Activated T-helper 1 cell treated with Interleukin-2 at 50 U/mL for 16 hours (primary cell): ENCODE data around the gene MAPK8IP1.
A peak's percentile ranks its signal among the peaks of the same experiment; 100 is the strongest.

Source experiments
- DNase-seq: peaks from one replicate; pipeline ENCODE4 v3.0.0-alpha.2; 2020; ENCODE audit warnings: low read depth

The MAPK8IP1 gene

GRCh38 chr11:45926536-45927331, 41.3 kb downstream of the MAPK8IP1 start:
- DNase-seq = no peak

GRCh38 chr11:45927332-45927683, 41.9 kb downstream of the MAPK8IP1 start:
- DNase-seq = no peak

- no peak for DNase-seq
Measured at GRCh38 chr11:45927684-45928413, 42.4 kb downstream of the MAPK8IP1 start.

GRCh38 chr11:45928535-45929215, 43.2 kb downstream of the MAPK8IP1 start:
- no peak for DNase-seq

GRCh38 chr11:45929486-45930030, 44.1 kb downstream of the MAPK8IP1 start:
- no peak for DNase-seq

GRCh38 chr11:45930031-45930794, 44.8 kb downstream of the MAPK8IP1 start:
- DNase-seq = peak; percentile 31

GRCh38 chr11:45930951-45931570, 45.6 kb downstream of the MAPK8IP1 start:
- no peak for DNase-seq

GRCh38 chr11:45931739-45932138, 46.3 kb downstream of the MAPK8IP1 start:
- DNase-seq = no peak

GRCh38 chr11:45932217-45932616, 46.8 kb downstream of the MAPK8IP1 start:
- DNase-seq = no peak

- DNase-seq = no peak
Measured at GRCh38 chr11:45933131-45933831, 47.8 kb downstream of the MAPK8IP1 start.

GRCh38 chr11:45933846-45934579, 48.6 kb downstream of the MAPK8IP1 start:
- no peak for DNase-seq

GRCh38 chr11:45934580-45935318, 49.3 kb downstream of the MAPK8IP1 start:
- DNase-seq = no peak

- DNase-seq = no peak
Measured at GRCh38 chr11:45935349-45936064, 50.1 kb downstream of the MAPK8IP1 start.

GRCh38 chr11:45936511-45937054, 51.1 kb downstream of the MAPK8IP1 start:
- DNase-seq = no peak

GRCh38 chr11:45937916-45938315, 52.5 kb downstream of the MAPK8IP1 start:
- DNase-seq = no peak

GRCh38 chr11:45939836-45940235, 54.4 kb downstream of the MAPK8IP1 start:
- no peak for DNase-seq

GRCh38 chr11:45941285-45941684, 55.8 kb downstream of the MAPK8IP1 start:
- no peak for DNase-seq

GRCh38 chr11:45942381-45942780, 56.9 kb downstream of the MAPK8IP1 start:
- no peak for DNase-seq
